ENCODE measurements around the gene PPARA.
A peak's percentile ranks its signal among the peaks of the same experiment; 100 is the strongest.

The PPARA gene

DNA sequence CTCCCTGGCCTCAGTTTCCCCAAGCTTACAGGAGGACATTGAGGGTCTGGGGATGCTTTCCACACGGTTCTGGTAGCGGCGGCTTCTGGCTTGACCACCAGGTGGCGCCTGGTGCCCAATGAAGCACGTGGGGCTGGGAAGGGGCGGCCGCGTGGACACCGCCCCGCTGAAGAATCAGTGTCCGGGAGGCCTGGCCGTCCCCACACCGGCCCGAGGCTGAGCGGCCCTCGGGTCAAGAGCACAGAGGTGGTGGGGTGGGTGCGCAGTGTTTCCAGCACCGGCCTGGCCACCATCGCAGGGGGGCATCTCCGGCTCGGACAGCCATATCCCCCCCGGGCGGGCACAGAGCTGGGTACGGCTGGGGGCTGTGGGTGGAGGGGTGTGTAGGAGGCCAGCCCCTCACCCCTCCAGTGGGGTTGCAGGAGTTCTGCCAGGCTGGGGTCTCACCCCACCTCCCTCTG lies 27.8 kb upstream of the PPARA start:
- H3K27ac ChIP-seq (ENCODE audit: low read length) = no peak overlapping the region
- H3K9me2 ChIP-seq (replicated peaks; ENCODE audit: insufficient read depth, low read length) = no peaks in the 10 kb centered on the region
- peak; percentile 67 for DNase-seq
- no peaks in the 10 kb centered on the region for H3K9me3 ChIP-seq (replicated peaks; ENCODE audit: insufficient read depth, low read length)
- H3K36me3 ChIP-seq (replicated peaks; ENCODE audit: insufficient read depth, low read length) = no peaks in the 10 kb centered on the region
- no peaks in the 10 kb centered on the region for H4K20me1 ChIP-seq (ENCODE audit: insufficient read depth, low read length)
- H3K9ac ChIP-seq (ENCODE audit: low read length) = no peak overlapping the region
- H3K4me3 ChIP-seq (ENCODE audit: low read length) = peak overlapping the region; percentile 27; the same call in 1 of the 2 replicates
- peak; percentile 89 for TF ChIP-seq CTCF (IDR thresholded peaks at IDR 0.05; ENCODE audit: low read length)
- no peak for TF ChIP-seq EZH2phosphoT487 (IDR thresholded peaks at IDR 0.05; ENCODE audit: low read length)
- peak overlapping the region; percentile 83 for H2AFZ ChIP-seq (ENCODE audit: low read length)
- H3K79me2 ChIP-seq (ENCODE audit: low read length) = no peaks in the 10 kb centered on the region
- no peaks in the 10 kb centered on the region for H3K4me1 ChIP-seq (ENCODE audit: low read length)
- H3K4me2 ChIP-seq (ENCODE audit: low read depth, low read length) = peak overlapping the region; percentile 85
- H3K27me3 ChIP-seq (replicated peaks; ENCODE audit: insufficient read depth, low read length) = peaks cover 23% of the 10 kb centered on the region
- no peaks in the 10 kb centered on the region for H3F3A ChIP-seq (ENCODE audit: insufficient read depth, low read length)

DNA sequence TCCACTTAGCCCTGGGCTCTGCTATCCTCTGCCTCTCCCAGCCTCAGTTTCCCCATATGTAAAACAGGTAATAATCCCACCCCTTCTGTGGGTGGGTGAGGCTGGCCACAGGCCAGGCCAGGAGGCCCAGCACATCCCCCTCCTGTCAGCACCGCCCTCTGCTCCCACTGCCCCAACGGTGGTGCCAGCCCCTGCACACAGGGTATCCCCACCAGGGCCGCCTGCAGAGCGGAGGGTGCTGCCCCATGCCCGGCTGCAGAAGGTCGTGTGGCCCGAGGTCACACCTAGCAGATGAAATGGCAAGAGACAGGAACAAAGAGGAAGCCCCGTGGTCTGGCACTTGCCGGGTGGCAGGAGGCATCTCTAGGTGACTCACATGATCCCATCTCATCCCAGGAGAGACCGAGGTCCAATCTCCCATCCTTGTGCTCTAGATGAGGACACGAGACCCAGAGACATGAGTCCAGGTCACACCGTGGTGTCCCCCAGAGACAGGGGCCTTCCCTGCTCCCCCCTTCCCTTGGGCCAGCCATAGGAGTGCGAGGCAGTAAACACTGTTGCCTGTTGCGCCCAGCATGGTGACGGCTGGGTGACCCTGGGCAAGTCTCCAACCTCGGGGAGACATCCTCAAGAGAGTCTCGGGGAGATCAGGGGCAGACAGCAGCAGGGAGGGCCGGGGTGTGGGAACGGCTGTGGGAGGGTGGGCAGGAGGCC lies 27.2 kb upstream of the PPARA start:
- no peaks in the 10 kb centered on the region for H3K9me2 ChIP-seq (replicated peaks; ENCODE audit: insufficient read depth, low read length)
- no peaks in the 10 kb centered on the region for H3K79me2 ChIP-seq (ENCODE audit: low read length)
- DNase-seq = no peak
- H2AFZ ChIP-seq (ENCODE audit: low read length) = peak overlapping the region; percentile 83
- peak overlapping the region; percentile 85; the same call in 1 of the 2 replicates for H3K4me2 ChIP-seq (ENCODE audit: low read depth, low read length)
- H4K20me1 ChIP-seq (ENCODE audit: insufficient read depth, low read length) = no peaks in the 10 kb centered on the region
- no peak overlapping the region for H3K9ac ChIP-seq (ENCODE audit: low read length)
- no peaks in the 10 kb centered on the region for H3K4me1 ChIP-seq (ENCODE audit: low read length)
- H3K27ac ChIP-seq (ENCODE audit: low read length) = no peak overlapping the region
- H3F3A ChIP-seq (ENCODE audit: insufficient read depth, low read length) = no peaks in the 10 kb centered on the region
- H3K36me3 ChIP-seq (replicated peaks; ENCODE audit: insufficient read depth, low read length) = no peaks in the 10 kb centered on the region
- TF ChIP-seq EZH2phosphoT487 (IDR thresholded peaks at IDR 0.05; ENCODE audit: low read length) = no peak
- TF ChIP-seq CTCF (IDR thresholded peaks at IDR 0.05; ENCODE audit: low read length) = no peak
- no peak for TF ChIP-seq EZH2 (optimal IDR thresholded peaks at IDR 0.05; ENCODE audit: low read depth, low read length)
- H3K27me3 ChIP-seq (replicated peaks; ENCODE audit: insufficient read depth, low read length) = peaks cover 18% of the 10 kb centered on the region; the same call in 1 of the 2 replicates
- H3K9me3 ChIP-seq (replicated peaks; ENCODE audit: insufficient read depth, low read length) = no peaks in the 10 kb centered on the region
- no peak overlapping the region for H3K4me3 ChIP-seq (ENCODE audit: low read length)

- Histone ChIP-seq H3K27ac (ENCODE audit: low read length) (no peak overlapping the region), H4K20me1 (ENCODE audit: insufficient read depth, low read length) (no peaks in the 10 kb centered on the region), H3K27me3 (replicated peaks; ENCODE audit: insufficient read depth, low read length) (peaks cover 18% of the 10 kb centered on the region; the same call in 1 of the 2 replicates), H3K9me3 (replicated peaks; ENCODE audit: insufficient read depth, low read length) (no peaks in the 10 kb centered on the region), H3K36me3 (replicated peaks; ENCODE audit: insufficient read depth, low read length) (no peaks in the 10 kb centered on the region), H3K4me1 (ENCODE audit: low read length) (no peaks in the 10 kb centered on the region), H3F3A (ENCODE audit: insufficient read depth, low read length) (no peaks in the 10 kb centered on the region), H3K4me2 (ENCODE audit: low read depth, low read length) (no peak overlapping the region), H2AFZ (ENCODE audit: low read length) (no peak overlapping the region), H3K4me3 (ENCODE audit: low read length) (no peak overlapping the region), H3K9ac (ENCODE audit: low read length) (no peak overlapping the region), H3K79me2 (ENCODE audit: low read length) (no peaks in the 10 kb centered on the region), H3K9me2 (replicated peaks; ENCODE audit: insufficient read depth, low read length) (no peaks in the 10 kb centered on the region)
- TF ChIP-seq CTCF (IDR thresholded peaks at IDR 0.05; ENCODE audit: low read length) (no peak), EZH2 (optimal IDR thresholded peaks at IDR 0.05; ENCODE audit: low read depth, low read length) (no peak), EZH2phosphoT487 (IDR thresholded peaks at IDR 0.05; ENCODE audit: low read length) (no peak)
- no peak for DNase-seq
Measured at GRCh38 chr22:46123694-46124382, 26.5 kb upstream of the PPARA start.

Measured in MM.1S (cell line).